ENCODE measurements around the gene NRP2.

The NRP2 gene

GRCh38 chr2:205682239-205682970 is at the start of gene NRP2:
Gene NRP2, plus strand, starts transcription at chr2:205682501. Its CDS starts 790 bp downstream, at chr2:205683291.
- peak; percentile 59 to 84 for DNase-seq

- no peak for DNase-seq
Observed at GRCh38 chr2:205633994-205634393, 48.3 kb upstream of the NRP2 start.

GRCh38 chr2:205636549-205637319 is 45.6 kb upstream of the NRP2 start:
- DNase-seq: no peak

- DNase-seq: no peak
Observed at GRCh38 chr2:205637320-205637602, 45.0 kb upstream of the NRP2 start.

- DNase-seq: no peak
Observed at GRCh38 chr2:205637779-205638503, 44.4 kb upstream of the NRP2 start.

GRCh38 chr2:205640716-205641115 is 41.6 kb upstream of the NRP2 start:
- DNase-seq: no peak

GRCh38 chr2:205642599-205643356 is 39.5 kb upstream of the NRP2 start:
- DNase-seq: no peak

GRCh38 chr2:205643391-205643885 is 38.9 kb upstream of the NRP2 start:
- DNase-seq: no peak

GRCh38 chr2:205644018-205644417 is 38.3 kb upstream of the NRP2 start:
- no peak for DNase-seq

- no peak for DNase-seq
Observed at GRCh38 chr2:205646680-205647079, 35.6 kb upstream of the NRP2 start.

GRCh38 chr2:205650450-205650849 is 31.9 kb upstream of the NRP2 start:
- no peak for DNase-seq

GRCh38 chr2:205650931-205651330 is 31.4 kb upstream of the NRP2 start:
- no peak for DNase-seq

GRCh38 chr2:205651719-205652118 is 30.6 kb upstream of the NRP2 start:
- no peak for DNase-seq

GRCh38 chr2:205654878-205655605 is 27.3 kb upstream of the NRP2 start:
- no peak for DNase-seq

- DNase-seq: no peak
Observed at GRCh38 chr2:205655779-205656456, 26.4 kb upstream of the NRP2 start.

- DNase-seq: no peak
Observed at GRCh38 chr2:205656461-205656860, 25.8 kb upstream of the NRP2 start.

- DNase-seq: no peak
Observed at GRCh38 chr2:205656941-205657340, 25.4 kb upstream of the NRP2 start.

GRCh38 chr2:205657579-205657978 is 24.7 kb upstream of the NRP2 start:
- no peak for DNase-seq

GRCh38 chr2:205658068-205658467 is 24.2 kb upstream of the NRP2 start:
- no peak for DNase-seq

- DNase-seq: no peak
Observed at GRCh38 chr2:205658572-205658971, 23.7 kb upstream of the NRP2 start.

- DNase-seq: no peak
Observed at GRCh38 chr2:205659922-205660321, 22.4 kb upstream of the NRP2 start.

All from NCI-H446 (cell line).